Activated T-cell treated with anti-CD3 and anti-CD28 coated beads, Interleukin-2, amount 50 U/mL, for 4 hours (primary cell): ENCODE measurements around the gene MSANTD2. TPM values are rescaled to one million over a fixed set of nuclear protein-coding genes. Genes with fewer than 3 reads are reported as not detected.

Experiments
- ATAC-seq, 2 donors: fragments of 200-7000 bp; cut with Tn5 transposase; one replicate each; pipeline ENCODE4 v1.10.0; 2021
- DNase-seq: peaks from one replicate; pipeline ENCODE4 v3.0.0-alpha.2; 2020
- H3K27me3 Mint-ChIP-seq: one replicate; pipeline ENCODE4 v1.8.0; 2021; ENCODE audit warnings: low read depth, mixed read lengths
- H3K36me3 Mint-ChIP-seq: one replicate; pipeline ENCODE4 v1.8.0; 2022; ENCODE audit warnings: mixed read lengths; ENCODE audit not compliant: insufficient read depth
- H3K4me1 Mint-ChIP-seq: one replicate; pipeline ENCODE4 v1.8.0; 2021; ENCODE audit warnings: low read depth, mixed read lengths
- H3K4me3 Mint-ChIP-seq: one replicate; pipeline ENCODE4 v1.8.0; 2021; ENCODE audit warnings: mild to moderate bottlenecking, moderate library complexity, mixed read lengths
- H3K9me3 Mint-ChIP-seq: one replicate; pipeline ENCODE4 v1.8.0; 2021; ENCODE audit warnings: mixed read lengths
- total RNA-seq, 3 donors: library from RNA; stranded (reverse); gene quantifications; one replicate each; pipeline ENCODE4 v1.2.1, GENCODE V29; 2021

MSANTD2 gene
- total RNA-seq, 3 donors from 2014 or later = 9.0 to 10.2 (median 9.2) TPM

- Mint-ChIP-seq H3K4me1 (peaks cover 27% of the 10 kb centered on the region), H3K36me3 (peaks cover 2% of the 10 kb centered on the region), H3K9me3 (no peaks in the 10 kb centered on the region), H3K4me3 (no peak overlapping the region), H3K27me3 (peaks cover 51% of the 10 kb centered on the region)
- ATAC-seq (no peak), DNase-seq (no peak)
Observed at GRCh38 chr11:124757320-124757719, 42.9 kb downstream of the MSANTD2 start.

DNA sequence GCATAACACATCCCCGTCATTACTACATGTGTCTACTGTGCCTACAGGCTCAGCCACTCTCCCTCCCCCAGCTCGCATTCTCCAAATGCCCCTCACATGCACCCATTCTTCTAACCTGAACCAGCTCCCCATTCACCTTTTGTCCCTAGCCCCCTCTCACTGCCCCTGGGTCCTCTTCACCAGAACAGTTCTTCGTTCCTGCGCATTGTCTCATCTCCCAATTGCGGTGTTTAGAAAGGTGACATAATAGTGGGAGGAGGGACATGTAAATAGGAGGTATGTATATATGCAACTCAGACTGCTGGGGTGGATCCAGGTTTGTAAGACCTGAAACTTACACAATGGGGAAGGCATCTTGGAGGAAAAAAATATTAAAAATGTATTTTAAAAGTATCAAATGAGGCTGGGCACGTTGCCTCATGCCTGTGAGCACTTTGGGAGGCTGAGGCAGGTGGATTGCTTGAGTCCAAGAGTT is 43.4 kb downstream of the MSANTD2 start:
- ATAC-seq (no peak), DNase-seq (no peak)
- Mint-ChIP-seq H3K36me3 (peaks cover 2% of the 10 kb centered on the region), H3K4me3 (no peak overlapping the region), H3K27me3 (peaks cover 51% of the 10 kb centered on the region), H3K4me1 (peaks cover 27% of the 10 kb centered on the region), H3K9me3 (no peaks in the 10 kb centered on the region)

- H3K36me3 Mint-ChIP-seq = peaks cover 2% of the 10 kb centered on the region
- peaks cover 22% of the 10 kb centered on the region for H3K4me1 Mint-ChIP-seq
- H3K4me3 Mint-ChIP-seq = no peak overlapping the region
- no peak for DNase-seq
- peaks cover 45% of the 10 kb centered on the region for H3K27me3 Mint-ChIP-seq
- no peak for ATAC-seq
- no peaks in the 10 kb centered on the region for H3K9me3 Mint-ChIP-seq
Observed at GRCh38 chr11:124756033-124756752, 44.0 kb downstream of the MSANTD2 start.

DNA sequence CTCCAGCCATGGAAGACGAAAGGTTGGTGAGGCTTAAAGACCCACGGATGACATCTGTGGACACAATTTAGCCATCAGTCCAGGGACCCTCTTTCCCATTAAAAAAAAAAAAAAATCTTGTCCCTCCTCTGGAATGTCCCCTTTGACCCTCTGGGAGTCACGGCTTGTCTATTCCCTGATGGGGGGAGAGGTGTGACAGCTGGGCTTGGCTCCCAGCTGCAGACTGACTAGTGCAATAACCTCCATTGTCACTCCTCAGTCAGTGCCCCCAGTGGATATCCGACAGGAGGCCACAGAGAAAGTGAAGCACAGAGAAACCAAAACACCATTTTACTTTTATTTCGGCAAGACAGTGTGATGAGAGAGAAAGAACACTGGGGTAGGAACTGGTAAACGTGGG is 45.5 kb downstream of the MSANTD2 start:
- Mint-ChIP-seq H3K27me3 (peaks cover 34% of the 10 kb centered on the region), H3K9me3 (no peaks in the 10 kb centered on the region), H3K36me3 (peaks cover 2% of the 10 kb centered on the region), H3K4me3 (no peak overlapping the region), H3K4me1 (peaks cover 16% of the 10 kb centered on the region)
- no peak for DNase-seq
- ATAC-seq = no peak

DNA sequence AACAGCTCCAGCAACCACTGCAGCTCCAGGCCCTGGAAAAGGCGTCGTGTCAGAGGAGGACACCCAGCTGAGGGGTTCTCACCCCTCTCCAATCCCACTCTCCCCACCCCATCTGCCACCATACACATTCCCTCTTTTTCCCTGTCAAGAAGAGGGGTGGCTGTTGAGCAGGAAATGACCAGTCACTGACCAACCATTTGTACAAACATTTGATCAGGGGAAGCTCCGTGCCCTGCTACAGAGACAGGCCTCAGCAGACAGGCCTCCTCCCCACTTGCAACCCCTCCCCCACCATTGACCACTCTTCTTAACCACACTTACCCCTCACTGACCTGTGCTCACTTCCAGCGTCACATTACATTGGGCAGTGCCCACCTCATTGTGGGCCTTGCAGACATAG is 45.9 kb downstream of the MSANTD2 start:
- no peak for DNase-seq
- Mint-ChIP-seq H3K36me3 (peaks cover 2% of the 10 kb centered on the region), H3K27me3 (peaks cover 34% of the 10 kb centered on the region), H3K9me3 (no peaks in the 10 kb centered on the region), H3K4me1 (peaks cover 14% of the 10 kb centered on the region), H3K4me3 (no peak overlapping the region)
- no peak for ATAC-seq

- H3K4me1 Mint-ChIP-seq = peaks cover 13% of the 10 kb centered on the region
- no peak for ATAC-seq
Observed at GRCh38 chr11:124753624-124754023, 46.6 kb downstream of the MSANTD2 start.

DNA sequence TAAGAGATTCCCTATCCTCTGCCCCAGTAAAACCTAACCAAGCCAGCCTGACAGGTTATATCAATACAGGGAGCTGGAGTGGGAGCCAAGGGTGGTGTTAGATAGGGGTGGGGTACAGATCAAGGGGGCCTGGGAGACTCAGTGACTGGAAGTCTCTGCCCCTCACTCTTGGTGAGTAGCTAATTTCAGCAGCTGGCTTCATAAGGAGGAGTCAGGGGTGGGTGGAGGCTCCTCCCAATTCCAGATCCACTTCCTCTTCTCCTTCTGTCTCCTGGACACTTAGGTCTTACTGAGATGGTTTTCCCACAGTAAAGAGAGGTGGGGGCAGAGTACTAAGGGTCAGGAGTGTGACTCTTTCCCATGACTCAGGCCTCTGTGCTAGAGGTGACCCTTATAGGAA is 47.0 kb downstream of the MSANTD2 start:
- H3K36me3 Mint-ChIP-seq = no peaks in the 10 kb centered on the region
- peaks cover 11% of the 10 kb centered on the region for H3K4me1 Mint-ChIP-seq
- DNase-seq (no peak), ATAC-seq (no peak)
- H3K9me3 Mint-ChIP-seq = no peaks in the 10 kb centered on the region
- peaks cover 24% of the 10 kb centered on the region for H3K27me3 Mint-ChIP-seq
- no peak overlapping the region for H3K4me3 Mint-ChIP-seq

More at GRCh38 chr11:124753624-124754023, 46.6 kb downstream of the MSANTD2 start:
- Mint-ChIP-seq H3K9me3 (no peaks in the 10 kb centered on the region), H3K36me3 (peaks cover 2% of the 10 kb centered on the region), H3K4me3 (no peak overlapping the region), H3K27me3 (peaks cover 28% of the 10 kb centered on the region)
- DNase-seq = no peak

- Mint-ChIP-seq H3K4me3 (peak overlapping the region; percentile 67), H3K36me3 (no peaks in the 10 kb centered on the region), H3K4me1 (peaks cover 10% of the 10 kb centered on the region), H3K27me3 (peaks cover 19% of the 10 kb centered on the region), H3K9me3 (no peaks in the 10 kb centered on the region)
- no peak for DNase-seq
- ATAC-seq = no peak
Observed at GRCh38 chr11:124752471-124753102, 47.6 kb downstream of the MSANTD2 start.

GRCh38 chr11:124751741-124752470 is 48.3 kb downstream of the MSANTD2 start, which contains the start of gene VSIG2:
Gene VSIG2 (minus strand): TSS chr11:124752255. CDS start chr11:124752137, 118 bp downstream.
- ATAC-seq (no peak), DNase-seq (no peak)
- H3K4me3 Mint-ChIP-seq = peak within 1 kb of the TSS; percentile 67
- peaks cover 14% of the 10 kb centered on the region for H3K27me3 Mint-ChIP-seq
- H3K4me1 Mint-ChIP-seq = peaks cover 14% of the 10 kb centered on the region
- H3K36me3 Mint-ChIP-seq = no peaks in the 10 kb centered on the region
- no peaks in the 10 kb centered on the region for H3K9me3 Mint-ChIP-seq

DNA sequence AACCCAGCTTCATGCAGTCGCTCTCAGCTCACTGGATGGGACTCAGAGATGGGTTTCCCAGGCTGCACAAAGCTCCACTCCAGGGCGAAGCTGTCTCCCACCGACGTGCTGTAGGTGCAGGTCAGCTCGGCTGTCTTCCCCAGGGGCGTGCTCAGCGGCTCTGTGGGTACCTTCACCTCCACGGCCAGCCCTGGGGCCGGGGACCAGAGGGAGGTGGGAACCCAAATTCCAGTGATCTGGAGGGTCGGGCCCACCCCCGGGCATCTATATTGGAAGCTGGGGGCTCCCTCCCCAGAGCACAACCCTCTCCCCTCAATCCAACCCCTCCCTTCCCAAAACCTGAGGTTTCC is 48.8 kb downstream of the MSANTD2 start:
- peaks cover 16% of the 10 kb centered on the region for H3K4me1 Mint-ChIP-seq
- no peaks in the 10 kb centered on the region for H3K9me3 Mint-ChIP-seq
- no peak for DNase-seq
- H3K4me3 Mint-ChIP-seq = no peak overlapping the region
- H3K36me3 Mint-ChIP-seq = no peaks in the 10 kb centered on the region
- H3K27me3 Mint-ChIP-seq = peaks cover 9% of the 10 kb centered on the region
- no peak for ATAC-seq

DNA sequence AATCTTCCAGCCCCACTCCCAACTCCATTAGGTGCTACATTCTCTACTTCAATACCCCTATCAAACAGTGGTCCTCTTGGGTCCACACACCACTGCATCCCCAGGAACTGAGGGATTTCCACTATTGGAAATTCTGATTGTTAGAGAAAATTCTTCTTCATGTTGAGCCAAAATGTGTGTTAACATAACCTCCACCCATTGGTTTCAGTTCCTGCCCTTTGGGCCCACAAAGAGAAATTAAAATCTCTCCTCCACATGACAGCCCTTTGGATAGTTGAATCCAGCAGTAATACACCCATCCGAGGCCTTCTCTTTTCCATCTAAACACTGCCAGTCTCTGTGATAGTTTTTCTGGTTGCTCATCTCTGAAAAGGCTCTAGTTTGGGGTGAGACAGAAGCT is 50.3 kb downstream of the MSANTD2 start:
- Mint-ChIP-seq H3K4me3 (no peak overlapping the region), H3K36me3 (no peaks in the 10 kb centered on the region), H3K27me3 (peaks cover 7% of the 10 kb centered on the region), H3K4me1 (peaks cover 20% of the 10 kb centered on the region), H3K9me3 (no peaks in the 10 kb centered on the region)
- no peak for DNase-seq
- no peak for ATAC-seq

GRCh38 chr11:124748481-124749343 is 51.5 kb downstream of the MSANTD2 start:
- ATAC-seq = no peak
- Mint-ChIP-seq H3K4me1 (peaks cover 20% of the 10 kb centered on the region), H3K9me3 (no peaks in the 10 kb centered on the region), H3K36me3 (no peaks in the 10 kb centered on the region), H3K27me3 (peaks cover 5% of the 10 kb centered on the region), H3K4me3 (peak overlapping the region; percentile 8)
- no peak for DNase-seq

- Mint-ChIP-seq H3K4me1 (peaks cover 20% of the 10 kb centered on the region), H3K9me3 (no peaks in the 10 kb centered on the region), H3K27me3 (peaks cover 5% of the 10 kb centered on the region), H3K4me3 (peak overlapping the region; percentile 37), H3K36me3 (no peaks in the 10 kb centered on the region)
- DNase-seq (no peak), ATAC-seq (no peak)
Observed at GRCh38 chr11:124748100-124748418, 52.1 kb downstream of the MSANTD2 start.
